Ovary (tissue), 3 donors: ENCODE measurements around the gene NFU1.

Experiments
- POLR2A ChIP-seq: fragments of 450-650 bp; IDR thresholded peaks from one replicate; pipeline ENCODE4 v1.6.1; 2017; ENCODE audit warnings: antibody characterized with exemption, mild to moderate bottlenecking, moderate library complexity
- TF ChIP-seq, protein P1 (sequence below), 3 donors: fragments of 450-650 bp in 2 of 3; fragments of 200-600 bp in 1 of 3; IDR thresholded peaks; one replicate each; pipeline versions ENCODE4 v1.5.1 to v1.8.0; 2016 to 2022; ENCODE audit warnings: antibody characterized with exemption in 3 of 3, mild to moderate bottlenecking in 1 of 3
- donor health status: DM: no; HTN: no; CAD: no.

DNA sequence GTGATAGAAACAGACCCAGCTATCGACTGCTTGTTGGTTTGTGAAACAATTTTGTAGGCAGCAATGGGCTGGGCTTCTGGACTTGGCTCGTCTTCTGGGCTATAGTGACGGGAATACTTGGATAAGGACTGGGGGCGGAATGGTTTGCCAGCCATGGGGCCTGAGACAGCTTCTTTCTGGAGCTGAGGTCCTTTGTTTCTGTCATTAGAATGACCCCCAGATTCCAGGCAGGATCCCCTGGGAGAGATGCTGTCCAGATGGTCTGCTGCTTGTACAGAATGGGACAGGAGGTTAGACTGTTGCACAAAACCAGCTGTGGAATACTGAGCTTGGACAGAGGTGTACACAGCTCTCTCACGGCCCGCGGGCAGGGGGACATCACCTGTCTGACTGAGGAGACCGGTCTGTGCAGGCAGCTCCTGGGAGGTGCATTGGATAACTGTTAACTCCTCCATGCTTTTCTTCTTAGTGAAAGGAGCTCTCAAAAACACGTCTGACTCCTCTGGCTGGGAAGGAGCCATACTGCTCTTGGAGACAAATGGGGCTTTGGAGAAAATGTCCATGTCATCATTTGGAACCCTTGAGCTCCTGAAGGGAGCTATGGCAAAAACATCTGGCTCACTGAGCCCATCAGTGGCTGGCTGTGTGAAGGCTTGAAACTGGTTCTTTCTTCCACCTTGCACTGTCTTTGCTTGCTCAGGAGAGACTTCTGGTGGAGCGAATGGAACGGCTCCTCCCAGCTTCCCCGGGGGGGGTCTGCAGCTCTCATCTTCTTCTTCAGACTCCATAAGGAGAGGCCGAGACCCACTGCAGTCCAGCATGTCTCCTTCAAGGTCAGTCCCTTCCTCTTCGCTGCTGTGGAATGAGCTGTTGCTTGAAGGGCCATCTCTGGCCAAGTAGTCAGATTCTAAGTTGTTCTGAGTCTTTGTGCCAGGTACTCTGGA lies 28.6 kb upstream of the NFU1 start:
- TF ChIP-seq, protein P1, sequence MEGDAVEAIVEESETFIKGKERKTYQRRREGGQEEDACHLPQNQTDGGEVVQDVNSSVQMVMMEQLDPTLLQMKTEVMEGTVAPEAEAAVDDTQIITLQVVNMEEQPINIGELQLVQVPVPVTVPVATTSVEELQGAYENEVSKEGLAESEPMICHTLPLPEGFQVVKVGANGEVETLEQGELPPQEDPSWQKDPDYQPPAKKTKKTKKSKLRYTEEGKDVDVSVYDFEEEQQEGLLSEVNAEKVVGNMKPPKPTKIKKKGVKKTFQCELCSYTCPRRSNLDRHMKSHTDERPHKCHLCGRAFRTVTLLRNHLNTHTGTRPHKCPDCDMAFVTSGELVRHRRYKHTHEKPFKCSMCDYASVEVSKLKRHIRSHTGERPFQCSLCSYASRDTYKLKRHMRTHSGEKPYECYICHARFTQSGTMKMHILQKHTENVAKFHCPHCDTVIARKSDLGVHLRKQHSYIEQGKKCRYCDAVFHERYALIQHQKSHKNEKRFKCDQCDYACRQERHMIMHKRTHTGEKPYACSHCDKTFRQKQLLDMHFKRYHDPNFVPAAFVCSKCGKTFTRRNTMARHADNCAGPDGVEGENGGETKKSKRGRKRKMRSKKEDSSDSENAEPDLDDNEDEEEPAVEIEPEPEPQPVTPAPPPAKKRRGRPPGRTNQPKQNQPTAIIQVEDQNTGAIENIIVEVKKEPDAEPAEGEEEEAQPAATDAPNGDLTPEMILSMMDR (IDR thresholded peaks at IDR 0.05): no peak
- TF ChIP-seq POLR2A: no peak
